Measurements from ENCODE around the gene METTL17. TPM values are rescaled to one million over a fixed set of nuclear protein-coding genes. Genes with fewer than 3 reads are reported as not detected.

METTL17 gene
- total and polyA plus RNA-seq, 2 of the 8 experiments (the other 6 are each of a cell fraction or from before 2014, with no cell fraction given) = 73.8 to 138 TPM

GRCh38 chr14:20971705-20972021 lies 18.1 kb upstream of the METTL17 start:
- peaks cover 0 to 3% (median 1%) of the 10 kb centered on the region in 4 experiments; a peak in 2 of 7 replicates for H3K27me3 ChIP-seq (replicated peaks in 1 of 4; ENCODE audit: control insufficient read depth in 3 of 4, extremely low read depth in 1 of 4, insufficient read depth in 3 of 4, low read length in 3 of 4)
- H3K36me3 ChIP-seq (ENCODE audit: control insufficient read depth in 2 of 4, insufficient read depth in 4 of 4, low read length in 3 of 4) = no peaks in the 10 kb centered on the region

More at GRCh38 chr14:20971705-20972021, 18.1 kb upstream of the METTL17 start:
- Histone ChIP-seq H3K23ac (ENCODE audit: insufficient read length) (no peak overlapping the region), H2BK12ac (ENCODE audit: low read depth, low read length) (peak overlapping the region; percentile 29; the same call in 1 of the 2 replicates), H3K14ac (ENCODE audit: insufficient read length) (no peak overlapping the region), H3K4me2 (ENCODE audit: insufficient read depth in 1 of 2, low read depth in 2 of 2, low read length in 2 of 2) (peak overlapping the region; percentile 44 to 83), H3K56ac (replicated peaks; ENCODE audit: insufficient read length, low read depth, low read length) (no peak overlapping the region), H2BK5ac (ENCODE audit: low read depth, low read length) (peak overlapping the region; percentile 54), H3K18ac (ENCODE audit: extremely low read depth, low read length) (peak overlapping the region; percentile 24; the same call in 1 of the 2 replicates), H3K79me1 (ENCODE audit: low read depth, low read length) (no peaks in the 10 kb centered on the region), H3K4ac (replicated peaks; ENCODE audit: insufficient read length, low read depth, low read length) (no peak overlapping the region), H2AFZ (ENCODE audit: low read length) (peak overlapping the region; percentile 98), H3K79me2 (ENCODE audit: control insufficient read depth in 1 of 2, insufficient read depth in 2 of 2, low read length in 2 of 2) (no peaks in the 10 kb centered on the region), H4K20me1 (replicated peaks in 1 of 2; ENCODE audit: control insufficient read depth in 1 of 2, insufficient read depth in 2 of 2, low read length in 2 of 2) (no peaks in the 10 kb centered on the region), H3K4me3 (ENCODE audit: extremely low read depth in 1 of 4, insufficient read depth in 2 of 4, low read depth in 3 of 4, low read length in 4 of 4) (peak overlapping the region; percentile 20 to 88 (median 75); a peak in 7 of 8 replicates), H3K4me1 (replicated peaks in 1 of 4; ENCODE audit: control insufficient read depth in 3 of 4, insufficient read depth in 4 of 4, low read length in 3 of 4) (peaks cover 0 to 2% (median under 1%) of the 10 kb centered on the region in 4 experiments; a peak in 2 of 7 replicates), H3K9ac (replicated peaks in 1 of 4; ENCODE audit: extremely low read depth in 1 of 4, low read depth in 3 of 4, low read length in 3 of 4) (no peak overlapping the region; a peak in 1 of 7 replicates), H4K8ac (ENCODE audit: extremely low read depth, insufficient read depth, low read length) (no peak overlapping the region), H4K5ac (ENCODE audit: insufficient read length, low read depth, low read length) (no peak overlapping the region), H2AK5ac (ENCODE audit: low read depth, low read length) (no peak overlapping the region), H4K91ac (replicated peaks; ENCODE audit: insufficient read length, low read length) (no peak overlapping the region), H3K9me3 (ENCODE audit: insufficient read depth in 2 of 2, low read depth in 1 of 2, low read length in 1 of 2) (no peaks in the 10 kb centered on the region), H2BK15ac (ENCODE audit: low read length) (no peak overlapping the region), H3K23me2 (ENCODE audit: low read depth, low read length) (peaks cover 4% of the 10 kb centered on the region; the same call in 1 of the 2 replicates), H3K27ac (ENCODE audit: low read depth, low read length) (no peak overlapping the region), H2BK120ac (replicated peaks; ENCODE audit: low read depth, low read length) (no peak overlapping the region), H2BK20ac (ENCODE audit: low read length) (no peak overlapping the region)
- TF ChIP-seq MAFK (IDR thresholded peaks at IDR 0.05; ENCODE audit: low read depth, low read length) = no peak
- TF ChIP-seq CBX8 (IDR thresholded peaks at IDR 0.05; ENCODE audit: borderline replicate concordance, low read depth, low read length) = no peak
- no peak for TF ChIP-seq BCL11A (IDR thresholded peaks at IDR 0.05; ENCODE audit: low read depth in 2 of 2, low read length in 2 of 2)
- TF ChIP-seq POLR2AphosphoS5 (IDR thresholded peaks at IDR 0.05; ENCODE audit: low read depth, low read length) = 0 out of 2 replicates have a peak, but pooled peaks have one; percentile 14
- peak; percentile 58 for TF ChIP-seq ASH2L (IDR thresholded peaks at IDR 0.05; ENCODE audit: low read length)
- WGBS, 2 experiments (ENCODE audit: extremely low coverage in 1 of 2, insufficient coverage in 1 of 2, insufficient read length in 1 of 2, insufficient replicate concordance in 2 of 2, low coverage in 1 of 2, low lambda C conversion rate in 2 of 2, missing lambda C conversion rate in 1 of 2) = 24% methylated on average over 8 of the region's 8 CpGs; no CpG with 5 or more reads in 1 of the 2 experiments
- ChIA-PET POLR2A (ENCODE audit: partially characterized antibody) (interaction anchor here (0.6 to 2.1 kb wide), 11 partner anchors 9 to 286 kb away, joined by 3 to 9 read pairs (median 5); partner anchors contain the start of gene ARHGEF40), CTCF (ENCODE audit: partially characterized antibody) (interaction anchor here (0.6 to 4.0 kb wide), 39 partner anchors 9 to 1591 kb away, joined by 3 to 42 read pairs (median 5); partner anchors contain the start of gene ARHGEF40)
- FAIRE-seq = no peak
- DNase-seq (ENCODE audit: low read depth in 1 of 2, low spot score in 2 of 2) = no peak
